ENCODE data around the gene SHC4.

Gene SHC4

GRCh38 chr15:48966595-48967301 lies 3.0 kb upstream of the SHC4 start:
- FAIRE-seq, result no peak

GRCh38 chr15:48965972-48966371 lies 2.3 kb upstream of the SHC4 start:
- no peak for FAIRE-seq

GRCh38 chr15:48964898-48965297 lies 1.2 kb upstream of the SHC4 start:
- no peak for FAIRE-seq

- FAIRE-seq, result no peak
Observed at GRCh38 chr15:48962662-48963523, 826 bp downstream of the SHC4 start.

- no peak for FAIRE-seq
Observed at GRCh38 chr15:48955967-48956366, 7.8 kb downstream of the SHC4 start.

- FAIRE-seq, result no peak
Observed at GRCh38 chr15:48955370-48955769, 8.3 kb downstream of the SHC4 start.

GRCh38 chr15:48954538-48954937 lies 9.2 kb downstream of the SHC4 start:
- peak; percentile 39 for FAIRE-seq

GRCh38 chr15:48946840-48947187 lies 16.9 kb downstream of the SHC4 start:
- no peak for FAIRE-seq

- no peak for FAIRE-seq
Observed at GRCh38 chr15:48946074-48946839, 17.5 kb downstream of the SHC4 start.

- FAIRE-seq, result no peak
Observed at GRCh38 chr15:48945386-48945785, 18.3 kb downstream of the SHC4 start.

- no peak for FAIRE-seq
Observed at GRCh38 chr15:48941904-48942303, 21.8 kb downstream of the SHC4 start.

- no peak for FAIRE-seq
Observed at GRCh38 chr15:48940508-48940907, 23.2 kb downstream of the SHC4 start.

- no peak for FAIRE-seq
Observed at GRCh38 chr15:48939648-48940047, 24.1 kb downstream of the SHC4 start.

- no peak for FAIRE-seq
Observed at GRCh38 chr15:48937886-48938285, 25.8 kb downstream of the SHC4 start.

GRCh38 chr15:48936666-48937065 lies 27.1 kb downstream of the SHC4 start:
- no peak for FAIRE-seq

- no peak for FAIRE-seq
Observed at GRCh38 chr15:48935236-48935635, 28.5 kb downstream of the SHC4 start.

GRCh38 chr15:48930735-48931134 lies 33.0 kb downstream of the SHC4 start:
- no peak for FAIRE-seq

- FAIRE-seq, result no peak
Observed at GRCh38 chr15:48929661-48930060, 34.1 kb downstream of the SHC4 start.

- no peak for FAIRE-seq
Observed at GRCh38 chr15:48928877-48929538, 34.7 kb downstream of the SHC4 start.

- peak; percentile 58 for FAIRE-seq
Observed at GRCh38 chr15:48925714-48926223, 38.0 kb downstream of the SHC4 start.

- no peak for FAIRE-seq
Observed at GRCh38 chr15:48924528-48925393, 39.0 kb downstream of the SHC4 start.

- no peak for FAIRE-seq
Observed at GRCh38 chr15:48922046-48922445, 41.7 kb downstream of the SHC4 start.

Measured in A204.1 (cell line).